ENCODE results near the gene SLX1A. TPM values are rescaled to one million over a fixed set of nuclear protein-coding genes. Genes with fewer than 3 reads are reported as not detected.

Gene SLX1A
- total and polyA plus RNA-seq, 2 of the 4 experiments (the other 2 are of a cell fraction): 8.4 to 35.1 TPM

GRCh38 chr16:30157214-30157613 lies 36.5 kb upstream of the SLX1A start:
- TF ChIP-seq ELK1 (IDR thresholded peaks at IDR 0.05; ENCODE audit: borderline replicate concordance, low read depth, low read length) (no peak), FOS (IDR thresholded peaks at IDR 0.05; ENCODE audit: low read depth, low read length) (no peak), NFE2L2 (IDR thresholded peaks at IDR 0.05; ENCODE audit: low read depth, low read length) (no peak), RFX5 (IDR thresholded peaks at IDR 0.05; ENCODE audit: low read depth, low read length) (no peak), BHLHE40 (IDR thresholded peaks at IDR 0.05; ENCODE audit: low read depth, low read length) (no peak)
- dilution Hi-C loops (cut with HindIII; ENCODE audit: low sequenced_read_pairs, unreplicated experiment): no loop called here
- Histone ChIP-seq H3K4me3 (ENCODE audit: insufficient read depth, low read depth, low read length) (no peak overlapping the region), H3K18ac (ENCODE audit: low read depth, low read length) (no peak overlapping the region), H3K36me3 (ENCODE audit: control insufficient read depth, insufficient read depth, low read length) (no peaks in the 10 kb centered on the region), H2AK9ac (replicated peaks; ENCODE audit: low read depth, low read length, poor library complexity) (no peak overlapping the region), H3K4ac (ENCODE audit: low read depth, low read length) (no peak overlapping the region), H4K8ac (ENCODE audit: low read depth in 2 of 2, low read length in 2 of 2) (no peak overlapping the region), H3K23ac (ENCODE audit: low read depth, low read length) (no peak overlapping the region), H3K9ac (ENCODE audit: low read depth, low read length) (no peak overlapping the region), H3K14ac (replicated peaks; ENCODE audit: low read depth, low read length) (no peak overlapping the region), H3K4me1 (ENCODE audit: control insufficient read depth, insufficient read depth, low read length) (no peaks in the 10 kb centered on the region), H3K79me1 (ENCODE audit: low read depth in 1 of 2, low read length in 2 of 2) (no peaks in the 10 kb centered on the region), H3K9me3 (ENCODE audit: control insufficient read depth, insufficient read depth, low read length) (peaks cover 1% of the 10 kb centered on the region; the same call in 1 of the 2 replicates), H3K27me3 (ENCODE audit: control insufficient read depth, insufficient read depth, low read length) (peaks cover 3% of the 10 kb centered on the region; the same call in 1 of the 2 replicates), H2AFZ (replicated peaks; ENCODE audit: low read length, poor library complexity) (no peak overlapping the region), H4K91ac (ENCODE audit: insufficient read depth, low read depth, low read length) (no peak overlapping the region), H2BK120ac (ENCODE audit: low read depth, low read length) (no peak overlapping the region), H3K27ac (ENCODE audit: insufficient read depth, low read length) (no peak overlapping the region), H3K56ac (ENCODE audit: extremely low read depth, insufficient read depth, low read length) (no peak overlapping the region), H4K5ac (ENCODE audit: low read depth, low read length) (no peak overlapping the region), H3K4me2 (ENCODE audit: low read depth, low read length) (no peak overlapping the region), H2BK15ac (ENCODE audit: low read depth, low read length) (no peak overlapping the region), H4K20me1 (ENCODE audit: insufficient read depth, low read length) (no peaks in the 10 kb centered on the region), H2BK20ac (ENCODE audit: low read depth, low read length) (no peak overlapping the region), H2BK5ac (ENCODE audit: low read depth, low read length, poor library complexity, severe bottlenecking) (no peak overlapping the region), H3K9me1 (ENCODE audit: insufficient read depth, low read length) (no peaks in the 10 kb centered on the region), H2AK5ac (ENCODE audit: low read depth, low read length) (no peak overlapping the region)
- no peak for DNase-seq
- no TSS peak for BruUV-seq (replicated peaks)
- no CpG with 5 or more reads among the region's 1 CpG for WGBS, 2 experiments (ENCODE audit: extremely low coverage in 2 of 2, insufficient read length in 1 of 2)
- intact Hi-C loops (cut with micrococcal nuclease): no loop called here
- in situ Hi-C loops (cut with MboI; ENCODE audit: low sequenced_read_pairs): no loop called here
- ChIA-PET CTCF (interaction anchor here (0.7 kb wide), 1 partner anchor 20 kb away, joined by 3 read pairs; no protein-coding TSS in a partner anchor), POLR2A (ENCODE audit: unreplicated experiment) (no interaction called here)
- no peak for ATAC-seq (ENCODE audit: low read depth)
